Right ventricle myocardium inferior (tissue), 1 donor: Measurements from ENCODE around the gene ABL2. TPM values are rescaled to one million over a fixed set of nuclear protein-coding genes. Genes with fewer than 3 reads are reported as not detected.
"Not testable (repeated sequence)": the region's sequence is repeated elsewhere in the genome, so short reads cannot be mapped to it uniquely, and the experiment has no call there.

Source experiments
- ATAC-seq: fragments of 200-7000 bp; cut with Tn5 transposase; one replicate; pipeline ENCODE4 v1.9.1; 2020; ENCODE audit warnings: mild to moderate bottlenecking, moderate library complexity
- DNase-seq: peaks from one replicate; pipeline ENCODE4 v3.0.0; 2021; ENCODE audit errors: missing footprints
- intact Hi-C: fragments of 100-400 bp; cut with DNase I; formaldehyde crosslinking; loops from one replicate; pipeline ENCODE4 v1.11.0; 2022
- total RNA-seq: library from RNA; stranded (reverse); fragmentation: NEBNext Ultra II Directional; extraction: Animal tissue kit (Norgen Biotek cat#: 25700); gene quantifications from one replicate; pipeline ENCODE4 v1.2.1, GENCODE V29; 2021
- donor health status: DM: no; HTN: yes; CAD: no; lungs with severe emphysema.

The ABL2 gene
- total RNA-seq, 1 donor from 2014 or later = 8.5 TPM

GRCh38 chr1:179146476-179146875, 83.0 kb downstream of the ABL2 start:
- DNase-seq (no peak), ATAC-seq (no peak)
- intact Hi-C loops = no loop called here

- DNase-seq = no peak
- intact Hi-C loops = no loop called here
- no peak for ATAC-seq
Observed at GRCh38 chr1:179145521-179145920, 84.0 kb downstream of the ABL2 start.

DNA sequence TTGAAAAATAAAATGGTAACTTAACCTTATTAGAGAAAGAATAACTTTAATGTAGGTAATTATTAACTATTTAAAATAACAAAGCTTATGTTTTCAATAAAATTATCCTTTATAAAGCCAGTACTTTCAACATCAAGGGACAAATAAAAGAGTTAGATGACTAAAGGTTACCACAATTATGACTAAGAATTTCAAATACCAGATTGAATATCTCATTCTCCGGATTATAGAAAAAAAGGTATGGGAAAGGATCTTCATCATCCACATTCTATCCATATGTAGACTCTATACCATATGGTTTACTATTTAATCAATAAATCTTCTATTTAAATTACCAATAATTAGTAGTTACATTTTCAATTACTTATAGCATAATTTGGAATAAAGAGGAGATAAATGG, 84.9 kb downstream of the ABL2 start:
- no peak for DNase-seq

DNA sequence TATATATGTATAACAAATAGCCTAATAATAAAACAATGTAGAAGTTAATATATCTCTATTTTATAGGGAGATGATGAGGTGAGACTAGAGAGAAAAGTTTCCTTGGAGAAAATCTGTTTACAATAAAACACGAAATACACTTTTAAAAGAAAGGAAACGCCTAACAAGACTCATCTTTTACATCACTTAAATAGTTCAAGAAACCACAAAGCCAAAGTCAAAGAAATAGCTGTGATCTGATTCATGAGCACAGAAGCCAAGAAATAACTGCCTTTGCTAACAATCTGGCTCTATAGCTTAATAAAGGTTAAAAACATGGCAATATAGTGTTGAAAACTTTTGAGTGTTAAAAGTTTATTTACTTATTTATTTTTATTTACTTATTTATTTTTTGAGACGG, 86.2 kb downstream of the ABL2 start:
- ATAC-seq (no peak), DNase-seq (no peak)
- intact Hi-C loops = loop anchor here (5.0 kb wide), 1 partner anchor 149 kb away; the partner anchor contains the start of gene SOAT1

More for the DNA sequence above, 84.9 kb downstream of the ABL2 start:
- no peak for ATAC-seq
- intact Hi-C loops = loop anchor here (5.0 kb wide), 1 partner anchor 148 kb away; the partner anchor contains the start of gene SOAT1

GRCh38 chr1:179142889-179143299, 86.6 kb downstream of the ABL2 start:
- no peak for ATAC-seq
- intact Hi-C loops = loop anchor here (5.0 kb wide), 1 partner anchor 149 kb away; the partner anchor contains the start of gene SOAT1
- no peak for DNase-seq

DNA sequence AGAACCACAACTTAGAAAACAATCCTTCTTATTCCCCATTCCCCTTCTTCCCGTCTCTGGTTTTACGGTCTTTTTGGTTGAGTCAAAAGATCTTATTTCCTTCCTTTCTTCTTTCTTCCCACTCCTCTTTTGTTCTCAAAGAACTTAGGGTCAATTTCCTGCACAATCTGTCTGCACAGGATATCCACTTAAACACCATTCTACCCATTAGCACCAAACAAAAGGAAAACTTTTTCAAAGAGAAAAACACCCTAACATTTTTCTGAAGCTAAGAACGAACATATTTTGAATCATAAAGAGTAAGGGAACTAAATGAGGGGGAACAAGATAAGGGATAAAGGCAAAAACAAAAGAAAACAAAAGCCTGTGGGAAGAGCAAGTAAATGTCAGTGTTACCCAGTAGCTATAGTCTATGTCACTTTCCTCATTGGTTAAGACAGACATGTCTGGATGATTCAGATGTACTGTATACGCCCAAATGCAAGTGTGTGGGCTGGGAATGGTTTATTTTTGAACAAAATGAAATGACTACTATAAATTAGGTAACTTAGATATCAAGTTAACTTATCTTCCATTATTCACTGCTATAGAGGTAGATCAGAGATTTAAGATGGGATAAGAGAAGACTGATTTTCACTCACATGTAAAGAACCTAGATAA, 87.8 kb downstream of the ABL2 start:
- no peak for DNase-seq
- intact Hi-C loops = loop anchor here (5.0 kb wide), 1 partner anchor 151 kb away; the partner anchor contains the start of gene SOAT1

DNA sequence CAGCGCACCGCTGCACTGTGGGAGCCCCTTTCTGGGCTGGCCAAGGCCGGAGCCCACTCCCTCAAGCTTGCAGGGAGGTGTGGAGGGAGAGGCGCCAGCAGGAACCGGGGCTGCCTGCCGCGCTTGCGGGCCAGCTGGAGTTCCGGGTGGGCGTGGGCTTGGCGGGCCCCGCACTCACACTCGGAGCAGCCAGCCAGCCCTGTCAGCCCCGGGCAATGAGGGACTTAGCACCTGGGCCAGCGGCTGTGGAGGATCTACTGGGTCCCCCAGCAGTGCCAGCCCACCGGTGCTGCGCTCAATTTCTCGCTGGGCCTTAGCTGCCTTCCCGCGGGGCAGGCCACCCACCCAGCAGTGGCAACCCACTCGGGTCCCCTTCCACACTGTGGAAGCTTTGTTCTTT, 90.7 kb downstream of the ABL2 start:
- DNase-seq, ATAC-seq, intact Hi-C loops: not testable (repeated sequence)

More for the DNA sequence above, 87.8 kb downstream of the ABL2 start:
- no peak for ATAC-seq

GRCh38 chr1:179137617-179138255, 91.7 kb downstream of the ABL2 start:
- ATAC-seq (peak; percentile 79), DNase-seq (no peak)
- intact Hi-C loops = no loop called here

DNA sequence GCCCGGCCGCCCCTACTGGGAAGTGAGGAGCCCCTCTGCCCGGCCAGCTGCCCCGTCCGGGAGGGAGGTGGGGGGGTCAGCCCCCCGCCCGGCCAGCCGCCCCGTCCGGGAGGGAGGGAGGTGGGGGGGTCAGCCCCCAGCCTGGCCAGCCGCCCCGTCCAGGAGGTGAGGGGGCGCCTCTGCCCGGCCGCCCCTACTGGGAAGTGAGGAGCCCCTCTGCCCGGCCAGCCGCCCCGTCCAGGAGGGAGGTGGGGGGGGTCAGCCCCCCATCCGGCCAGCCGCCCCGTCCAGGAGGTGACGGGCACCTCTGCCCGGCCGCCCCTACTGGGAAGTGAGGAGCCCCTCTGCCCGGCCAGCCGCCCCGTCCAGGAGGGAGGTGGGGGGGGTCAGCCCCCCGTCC, 93.8 kb downstream of the ABL2 start:
- intact Hi-C loops, DNase-seq, ATAC-seq: not testable (repeated sequence)

DNA sequence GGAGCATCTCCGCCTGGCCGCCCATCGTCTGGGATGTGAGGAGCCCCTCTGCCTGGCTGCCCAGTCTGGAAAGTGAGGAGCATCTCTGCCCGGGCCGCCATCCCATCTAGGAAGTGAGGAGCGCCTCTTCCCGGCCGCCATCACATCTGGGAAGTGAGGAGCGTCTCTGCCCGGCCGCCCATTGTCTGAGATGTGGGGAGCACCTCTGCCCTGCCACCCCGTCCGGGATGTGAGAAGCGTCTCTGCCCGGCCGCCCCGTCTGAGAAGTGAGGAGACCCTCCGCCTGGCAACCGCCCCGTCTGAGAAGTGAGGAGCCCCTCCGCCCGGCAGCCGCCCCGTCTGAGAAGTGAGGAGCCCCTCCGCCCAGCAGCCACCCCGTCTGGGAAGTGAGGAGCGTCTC, 94.3 kb downstream of the ABL2 start:
- DNase-seq, ATAC-seq, intact Hi-C loops: not testable (repeated sequence)

- peak; percentile 50 for ATAC-seq
- intact Hi-C loops = loop anchor here (5.0 kb wide), 1 partner anchor 43 kb away; no protein-coding TSS in a partner anchor
- DNase-seq = no peak
Observed at GRCh38 chr1:179129702-179130473, 99.6 kb downstream of the ABL2 start.

DNA sequence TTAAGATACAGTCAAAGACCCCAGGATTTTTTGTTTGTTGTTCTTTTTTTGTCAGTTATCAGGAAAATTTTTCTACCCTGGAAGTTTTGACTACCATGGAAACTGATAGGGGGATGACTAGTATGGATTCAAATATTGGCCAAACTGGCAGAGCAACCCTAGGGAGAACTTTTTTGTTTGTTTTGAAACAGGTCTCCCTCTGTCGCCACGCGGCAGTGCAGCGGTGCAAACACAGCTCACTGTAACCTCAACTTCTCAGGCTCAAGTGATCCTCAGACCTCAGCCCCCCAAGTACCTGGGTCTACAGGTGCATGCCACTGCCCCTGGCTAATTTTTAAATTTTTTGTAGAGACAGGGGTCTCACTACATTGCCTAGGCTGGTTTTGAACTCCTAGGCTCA, 101.0 kb downstream of the ABL2 start:
- DNase-seq (no peak), ATAC-seq (no peak)
- intact Hi-C loops = loop anchor here (5.0 kb wide), 1 partner anchor 41 kb away; no protein-coding TSS in a partner anchor

DNA sequence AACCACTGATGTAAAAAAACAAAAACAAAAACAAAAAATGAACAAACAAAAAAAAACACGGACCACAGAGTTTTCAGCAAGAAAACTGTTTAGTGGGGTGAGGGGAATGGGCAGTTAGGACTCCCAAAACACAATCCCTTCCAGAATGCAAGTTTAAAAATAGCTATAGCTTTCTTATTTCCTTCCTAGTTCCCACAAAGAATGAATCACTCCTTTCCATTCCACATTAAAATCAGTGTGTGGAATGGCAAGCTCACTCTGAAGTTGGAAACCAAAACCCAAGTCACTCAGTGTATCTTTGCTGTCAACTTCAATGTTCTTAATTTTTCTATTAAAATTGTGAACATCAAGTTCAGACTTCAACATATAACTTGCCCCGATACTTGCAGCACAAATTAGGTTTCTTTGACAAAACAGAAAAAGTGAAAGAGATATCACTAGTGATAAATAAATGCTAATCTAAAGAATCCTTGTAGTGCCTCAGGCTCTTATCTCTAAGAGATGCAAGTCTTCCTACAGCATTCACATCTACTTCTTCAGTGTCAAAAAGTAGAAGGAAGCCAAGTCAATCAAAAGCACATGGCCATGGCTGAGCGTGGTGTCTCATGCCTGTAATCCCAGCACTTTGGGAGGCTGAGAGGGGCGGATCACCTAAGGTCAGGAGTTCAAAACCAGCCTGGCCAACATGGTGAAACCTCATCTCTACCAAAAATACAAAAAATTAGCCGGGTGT, 102.1 kb downstream of the ABL2 start:
- no peak for ATAC-seq
- intact Hi-C loops = loop anchor here (5.0 kb wide), 1 partner anchor 40 kb away; no protein-coding TSS in a partner anchor

DNA sequence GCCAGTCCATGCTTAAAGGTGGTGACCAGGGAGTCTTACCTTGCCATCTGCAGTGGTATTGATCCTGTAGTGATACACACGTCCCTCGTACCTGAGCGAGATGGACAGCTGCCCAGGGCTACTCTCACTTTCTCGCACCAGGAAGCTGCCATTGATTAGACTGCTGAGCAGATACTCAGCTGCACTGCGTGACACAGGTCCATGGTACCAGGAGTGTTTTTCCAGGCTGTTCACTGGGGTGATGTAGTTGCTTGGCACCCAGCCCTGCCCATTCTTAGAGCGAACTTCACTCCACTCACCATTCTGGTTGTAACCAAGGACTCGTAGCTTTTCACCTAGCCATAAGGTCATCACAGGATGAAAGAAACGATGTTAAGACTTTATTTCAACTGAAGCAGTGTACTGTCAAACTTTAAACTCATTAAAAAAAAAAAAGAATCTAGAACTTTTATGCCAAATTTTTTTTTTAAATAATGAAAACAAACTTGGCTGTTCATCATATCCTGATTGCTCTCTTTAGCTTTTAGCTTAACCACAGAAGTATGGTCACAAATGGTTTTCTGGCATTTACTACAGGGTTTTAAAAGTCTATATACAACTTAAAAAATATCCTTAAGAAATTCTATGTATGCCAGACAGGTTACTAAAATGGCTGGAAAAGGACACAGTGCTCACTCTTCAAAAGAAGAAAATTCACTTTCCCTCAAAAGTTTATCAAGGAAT, 103.0 kb downstream of the ABL2 start:
- DNase-seq (no peak), ATAC-seq (no peak)
- intact Hi-C loops = loop anchor here (5.0 kb wide), 1 partner anchor 39 kb away; no protein-coding TSS in a partner anchor

More for the DNA sequence above, 102.1 kb downstream of the ABL2 start:
- DNase-seq = no peak

DNA sequence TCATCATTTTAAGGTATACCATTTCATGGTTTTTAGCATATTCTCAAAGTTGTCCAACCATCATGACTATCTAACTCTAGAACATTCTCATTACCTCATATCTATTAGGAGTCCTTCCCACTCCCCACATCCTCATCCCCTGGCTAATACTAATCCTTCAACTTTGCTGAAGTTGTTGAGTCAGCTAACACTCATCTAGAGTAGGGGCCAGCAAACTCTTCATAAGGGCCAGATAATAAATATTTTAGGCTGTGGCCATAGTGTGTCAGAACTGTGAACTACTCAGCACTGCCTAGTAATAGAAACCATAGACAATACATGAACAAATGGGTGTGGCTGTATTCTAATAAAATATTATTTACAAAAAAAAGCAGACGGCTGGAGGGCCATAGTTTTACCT, 104.6 kb downstream of the ABL2 start:
- ATAC-seq (no peak), DNase-seq (no peak)
- intact Hi-C loops = loop anchor here (5.0 kb wide), 2 partner anchors 38 to 67 kb away; no protein-coding TSS in a partner anchor

DNA sequence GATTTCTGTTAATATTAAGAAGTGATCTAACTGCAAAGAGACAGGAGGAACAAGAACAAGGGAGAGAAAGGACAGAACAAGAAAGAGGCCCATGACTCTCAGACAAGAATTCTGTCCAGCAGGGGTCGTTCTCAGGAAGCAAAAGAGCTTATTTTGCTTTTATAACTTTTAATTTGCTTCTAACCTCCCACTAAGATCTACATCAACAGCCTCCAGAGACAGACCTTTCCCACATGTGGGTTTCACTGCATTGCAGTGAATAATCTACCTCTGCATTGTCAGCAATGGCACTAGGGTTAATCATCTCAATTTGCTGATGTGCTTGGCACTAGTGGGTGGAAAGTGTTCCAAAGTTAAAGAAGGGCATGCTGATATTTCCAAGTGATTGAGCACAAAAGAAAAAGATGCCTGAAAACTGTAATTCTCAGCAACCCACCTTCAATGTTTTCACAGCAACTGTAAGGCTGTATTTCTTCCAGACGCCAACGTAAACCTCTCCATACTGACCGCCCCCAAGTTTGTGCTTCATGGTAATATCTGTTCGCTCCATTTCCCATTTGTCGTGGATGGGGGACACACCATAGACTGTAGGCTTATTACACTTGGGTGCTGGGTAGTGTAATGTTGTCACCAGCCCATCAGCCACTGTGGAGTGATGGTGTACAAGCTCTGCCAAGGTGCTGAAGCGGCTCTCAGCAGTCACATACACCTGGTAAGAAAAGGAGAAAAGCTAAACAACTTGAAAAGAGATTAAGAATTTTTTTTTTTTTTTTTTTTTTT, 108.1 kb downstream of the ABL2 start:
- DNase-seq (no peak), ATAC-seq (no peak)
- intact Hi-C loops = loop anchor here (5.0 kb wide), 1 partner anchor 71 kb away; no protein-coding TSS in a partner anchor

- no peak for DNase-seq
- ATAC-seq = no peak
- intact Hi-C loops = loop anchor here (5.0 kb wide), 1 partner anchor 72 kb away; no protein-coding TSS in a partner anchor
Observed at GRCh38 chr1:179120736-179121135, 108.7 kb downstream of the ABL2 start.
